OCI-LY1 (cell line): ENCODE data around the gene ANKMY1.

Experiments
- CTCF ChIP-seq: fragments of 200-600 bp; sonication (generic), shearing (Covaris generic); IDR thresholded peaks from 2 replicates; pipeline ENCODE4 v1.5.1; 2017; ENCODE audit warnings: mild to moderate bottlenecking, antibody characterized with exemption, low read length, moderate library complexity, mixed read lengths
- EZH2 ChIP-seq: fragments of 200-600 bp; sonication (generic), shearing (Covaris generic); IDR thresholded peaks from 2 replicates; pipeline ENCODE4 v1.8.0; 2017; ENCODE audit warnings: borderline replicate concordance, mixed run types, mild to moderate bottlenecking, antibody characterized with exemption, low read length, moderate library complexity, mixed read lengths

- TF ChIP-seq CTCF (no peak), EZH2 (no peak)
Measured at GRCh38 chr2:240442891-240443715, 114.7 kb downstream of the ANKMY1 start.
